ENCODE measurements around the gene PDE8A.

The PDE8A gene

DNA sequence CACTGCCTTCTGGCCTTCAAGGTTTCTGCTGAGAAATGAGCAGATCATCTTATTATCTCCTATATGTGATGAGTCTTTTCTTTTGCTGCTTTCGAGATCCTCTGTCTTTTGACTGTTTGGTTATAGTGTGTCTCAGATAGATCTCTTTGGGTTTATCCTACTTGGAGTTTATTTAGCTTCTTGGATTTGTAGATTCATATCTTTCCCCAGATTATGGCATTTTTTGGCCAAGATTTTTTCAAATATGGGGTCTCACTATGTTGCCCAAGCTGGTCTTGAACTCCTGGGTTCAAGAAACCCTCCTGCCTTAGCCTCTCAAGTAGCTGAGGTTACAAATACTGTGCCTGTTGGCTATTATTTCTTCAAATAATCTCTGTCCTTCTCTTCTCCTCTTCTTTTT, 150.3 kb downstream of the PDE8A start:
- H3K36me3 ChIP-seq (ENCODE audit: control insufficient read depth, insufficient read depth, low read length): peaks cover 24% of the 10 kb centered on the region
- no peaks in the 10 kb centered on the region for H3K4me1 ChIP-seq (ENCODE audit: control insufficient read depth, insufficient read depth, low read length, poor library complexity, severe bottlenecking)
- DNase-seq: no peak
- no peaks in the 10 kb centered on the region for H3K9me3 ChIP-seq (ENCODE audit: control insufficient read depth, low read length)
- no peaks in the 10 kb centered on the region for H3K27me3 ChIP-seq (replicated peaks; ENCODE audit: control insufficient read depth, insufficient read depth, low read length, poor library complexity, severe bottlenecking)
- H3K27ac ChIP-seq (ENCODE audit: insufficient read depth, low read length, poor library complexity, severe bottlenecking): no peak overlapping the region
- no peak overlapping the region for H3K4me3 ChIP-seq (ENCODE audit: insufficient read depth, low read depth, low read length, poor library complexity, severe bottlenecking)

GRCh38 chr15:85133709-85134108, 152.1 kb downstream of the PDE8A start:
- Histone ChIP-seq H3K9me3 (ENCODE audit: control insufficient read depth, low read length) (no peaks in the 10 kb centered on the region), H3K27ac (ENCODE audit: insufficient read depth, low read length, poor library complexity, severe bottlenecking) (no peak overlapping the region), H3K36me3 (ENCODE audit: control insufficient read depth, insufficient read depth, low read length) (peaks cover 35% of the 10 kb centered on the region), H3K4me3 (ENCODE audit: insufficient read depth, low read depth, low read length, poor library complexity, severe bottlenecking) (no peak overlapping the region), H3K4me1 (ENCODE audit: control insufficient read depth, insufficient read depth, low read length, poor library complexity, severe bottlenecking) (no peaks in the 10 kb centered on the region), H3K27me3 (replicated peaks; ENCODE audit: control insufficient read depth, insufficient read depth, low read length, poor library complexity, severe bottlenecking) (no peaks in the 10 kb centered on the region)
- DNase-seq: no peak

DNA sequence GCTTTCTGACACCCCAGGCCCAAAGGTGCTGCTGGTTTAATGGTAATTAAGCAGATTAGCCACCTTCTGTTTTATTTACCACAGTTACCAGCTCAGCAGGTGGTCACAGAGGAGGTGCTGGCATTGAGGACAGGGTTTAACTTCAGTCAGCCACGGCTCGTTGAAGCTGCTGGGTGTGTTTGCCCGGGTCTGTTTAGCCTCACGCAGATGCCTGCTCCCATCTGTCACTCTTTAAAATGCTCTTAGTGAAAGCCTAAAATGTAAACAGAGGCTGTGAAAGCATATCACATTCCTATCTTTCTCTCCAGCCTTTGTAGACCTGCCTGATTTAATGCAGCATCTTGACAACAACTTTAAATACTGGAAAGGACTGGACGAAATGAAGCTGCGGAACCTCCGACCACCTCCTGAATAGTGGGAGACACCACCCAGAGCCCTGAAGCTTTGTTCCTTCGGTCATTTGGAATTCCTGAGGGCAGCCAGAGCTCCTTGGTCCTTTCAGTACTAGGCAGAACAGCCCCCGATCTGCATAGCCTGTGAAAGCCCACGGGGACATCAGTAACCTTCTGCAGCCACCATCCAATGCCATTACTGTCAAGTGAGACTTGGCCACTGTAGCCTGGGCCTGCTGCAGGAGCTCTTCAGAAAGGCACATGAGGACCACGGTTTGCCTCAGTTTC, 156.0 kb downstream of the PDE8A start:
- no peak for DNase-seq
- H3K27ac ChIP-seq (ENCODE audit: insufficient read depth, low read length, poor library complexity, severe bottlenecking): no peak overlapping the region
- no peaks in the 10 kb centered on the region for H3K27me3 ChIP-seq (replicated peaks; ENCODE audit: control insufficient read depth, insufficient read depth, low read length, poor library complexity, severe bottlenecking)
- H3K4me3 ChIP-seq (ENCODE audit: insufficient read depth, low read depth, low read length, poor library complexity, severe bottlenecking): no peak overlapping the region
- H3K4me1 ChIP-seq (ENCODE audit: control insufficient read depth, insufficient read depth, low read length, poor library complexity, severe bottlenecking): no peaks in the 10 kb centered on the region
- peaks cover 44% of the 10 kb centered on the region for H3K36me3 ChIP-seq (ENCODE audit: control insufficient read depth, insufficient read depth, low read length)
- no peaks in the 10 kb centered on the region for H3K9me3 ChIP-seq (ENCODE audit: control insufficient read depth, low read length)

DNA sequence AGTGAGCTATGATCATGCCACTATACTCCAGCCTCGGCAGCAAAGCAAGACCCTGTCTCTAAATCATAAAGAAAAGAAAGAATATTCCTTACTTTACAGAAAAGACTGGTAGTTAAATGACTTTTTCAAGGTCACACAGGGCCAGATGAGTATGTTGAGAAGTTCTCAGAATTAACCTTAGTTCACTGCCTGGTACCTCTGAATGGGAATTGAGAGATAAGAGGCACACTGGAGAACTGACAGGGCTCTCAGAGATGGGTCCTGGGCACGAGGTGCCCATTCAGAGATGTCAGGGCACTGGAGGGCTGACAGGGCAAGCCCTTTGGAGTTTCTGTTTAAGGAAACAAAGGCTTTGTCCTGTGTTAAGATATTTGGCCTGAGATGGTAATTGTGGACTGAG, 157.7 kb downstream of the PDE8A start:
- Histone ChIP-seq H3K9me3 (ENCODE audit: control insufficient read depth, low read length) (no peaks in the 10 kb centered on the region), H3K27ac (ENCODE audit: insufficient read depth, low read length, poor library complexity, severe bottlenecking) (no peak overlapping the region), H3K4me3 (ENCODE audit: insufficient read depth, low read depth, low read length, poor library complexity, severe bottlenecking) (no peak overlapping the region), H3K27me3 (replicated peaks; ENCODE audit: control insufficient read depth, insufficient read depth, low read length, poor library complexity, severe bottlenecking) (no peaks in the 10 kb centered on the region), H3K36me3 (ENCODE audit: control insufficient read depth, insufficient read depth, low read length) (peaks cover 43% of the 10 kb centered on the region), H3K4me1 (ENCODE audit: control insufficient read depth, insufficient read depth, low read length, poor library complexity, severe bottlenecking) (no peaks in the 10 kb centered on the region)
- no peak for DNase-seq

GRCh38 chr15:85141726-85142125, 160.1 kb downstream of the PDE8A start:
- Histone ChIP-seq H3K4me3 (ENCODE audit: insufficient read depth, low read depth, low read length, poor library complexity, severe bottlenecking) (no peak overlapping the region), H3K9me3 (ENCODE audit: control insufficient read depth, low read length) (no peaks in the 10 kb centered on the region), H3K27me3 (replicated peaks; ENCODE audit: control insufficient read depth, insufficient read depth, low read length, poor library complexity, severe bottlenecking) (no peaks in the 10 kb centered on the region), H3K4me1 (ENCODE audit: control insufficient read depth, insufficient read depth, low read length, poor library complexity, severe bottlenecking) (no peaks in the 10 kb centered on the region), H3K27ac (ENCODE audit: insufficient read depth, low read length, poor library complexity, severe bottlenecking) (no peak overlapping the region), H3K36me3 (ENCODE audit: control insufficient read depth, insufficient read depth, low read length) (peaks cover 26% of the 10 kb centered on the region)
- no peak for DNase-seq

DNA sequence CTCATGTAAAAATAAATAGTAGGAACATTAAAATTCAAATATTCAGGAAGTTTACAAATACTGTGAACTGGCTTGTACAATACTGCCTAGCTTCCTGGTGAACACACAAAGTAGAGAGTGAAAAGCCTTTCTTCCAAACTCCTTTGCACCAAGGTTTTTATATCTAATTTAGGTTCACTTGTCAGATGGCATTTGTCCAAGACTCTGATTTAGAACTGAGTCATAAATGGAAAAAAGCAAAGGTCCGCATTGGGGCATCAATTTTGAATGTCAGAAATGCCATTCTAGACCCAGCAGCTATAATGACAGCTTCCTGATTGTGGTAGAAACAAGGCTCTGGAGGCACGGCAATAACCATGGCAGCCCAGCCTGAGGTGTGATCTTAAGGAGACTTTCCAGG, 160.7 kb downstream of the PDE8A start:
- Histone ChIP-seq H3K4me1 (ENCODE audit: control insufficient read depth, insufficient read depth, low read length, poor library complexity, severe bottlenecking) (no peaks in the 10 kb centered on the region), H3K27ac (ENCODE audit: insufficient read depth, low read length, poor library complexity, severe bottlenecking) (no peak overlapping the region), H3K27me3 (replicated peaks; ENCODE audit: control insufficient read depth, insufficient read depth, low read length, poor library complexity, severe bottlenecking) (no peaks in the 10 kb centered on the region), H3K9me3 (ENCODE audit: control insufficient read depth, low read length) (no peaks in the 10 kb centered on the region), H3K36me3 (ENCODE audit: control insufficient read depth, insufficient read depth, low read length) (peaks cover 20% of the 10 kb centered on the region), H3K4me3 (ENCODE audit: insufficient read depth, low read depth, low read length, poor library complexity, severe bottlenecking) (no peak overlapping the region)
- DNase-seq: no peak

DNA sequence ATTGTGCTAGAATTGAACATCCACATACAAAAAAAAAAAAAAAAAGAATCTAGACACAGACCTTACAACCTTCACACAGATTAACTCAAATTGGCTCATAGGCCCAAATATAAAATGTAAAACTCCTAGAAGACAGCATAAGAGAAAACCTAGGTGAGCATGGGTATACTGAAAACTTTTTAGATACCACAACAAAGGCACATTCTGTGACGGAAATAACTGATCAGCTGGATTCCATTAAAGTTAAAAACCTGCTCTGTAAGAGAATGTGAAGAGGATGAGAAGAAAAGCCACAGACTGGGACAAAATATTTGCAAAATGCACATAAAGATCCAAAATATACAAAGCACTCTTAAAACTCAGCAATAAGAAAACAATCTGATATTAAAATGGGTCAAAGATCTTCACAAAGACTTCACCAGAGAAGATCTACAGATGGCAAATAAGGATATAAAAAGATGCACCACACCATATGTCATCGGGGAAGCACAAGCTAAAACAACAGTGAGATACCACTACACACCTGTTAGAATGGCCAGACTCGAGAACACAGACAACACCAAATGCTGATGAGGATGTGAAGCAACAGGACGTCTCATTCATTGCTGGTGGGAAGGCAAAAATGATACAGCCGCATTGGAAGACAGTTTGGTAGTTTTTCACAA, 167.9 kb downstream of the PDE8A start:
- Histone ChIP-seq H3K4me3 (ENCODE audit: insufficient read depth, low read depth, low read length, poor library complexity, severe bottlenecking) (no peak overlapping the region), H3K27me3 (replicated peaks; ENCODE audit: control insufficient read depth, insufficient read depth, low read length, poor library complexity, severe bottlenecking) (no peaks in the 10 kb centered on the region), H3K27ac (ENCODE audit: insufficient read depth, low read length, poor library complexity, severe bottlenecking) (no peak overlapping the region), H3K4me1 (ENCODE audit: control insufficient read depth, insufficient read depth, low read length, poor library complexity, severe bottlenecking) (no peaks in the 10 kb centered on the region), H3K9me3 (ENCODE audit: control insufficient read depth, low read length) (no peaks in the 10 kb centered on the region), H3K36me3 (ENCODE audit: control insufficient read depth, insufficient read depth, low read length) (no peaks in the 10 kb centered on the region)
- DNase-seq: no peak

- no peak overlapping the region for H3K4me3 ChIP-seq (ENCODE audit: insufficient read depth, low read depth, low read length, poor library complexity, severe bottlenecking)
- no peaks in the 10 kb centered on the region for H3K36me3 ChIP-seq (ENCODE audit: control insufficient read depth, insufficient read depth, low read length)
- no peaks in the 10 kb centered on the region for H3K9me3 ChIP-seq (ENCODE audit: control insufficient read depth, low read length)
- no peak overlapping the region for H3K27ac ChIP-seq (ENCODE audit: insufficient read depth, low read length, poor library complexity, severe bottlenecking)
- DNase-seq: no peak
- no peaks in the 10 kb centered on the region for H3K4me1 ChIP-seq (ENCODE audit: control insufficient read depth, insufficient read depth, low read length, poor library complexity, severe bottlenecking)
- no peaks in the 10 kb centered on the region for H3K27me3 ChIP-seq (replicated peaks; ENCODE audit: control insufficient read depth, insufficient read depth, low read length, poor library complexity, severe bottlenecking)
These were observed 168.4 kb downstream of the PDE8A start for GRCh38 chr15:85150130-85150480.

GRCh38 chr15:85151145-85151544, 169.5 kb downstream of the PDE8A start:
- H3K36me3 ChIP-seq (ENCODE audit: control insufficient read depth, insufficient read depth, low read length): no peaks in the 10 kb centered on the region
- H3K9me3 ChIP-seq (ENCODE audit: control insufficient read depth, low read length): no peaks in the 10 kb centered on the region
- DNase-seq: no peak
- no peak overlapping the region for H3K4me3 ChIP-seq (ENCODE audit: insufficient read depth, low read depth, low read length, poor library complexity, severe bottlenecking)
- H3K4me1 ChIP-seq (ENCODE audit: control insufficient read depth, insufficient read depth, low read length, poor library complexity, severe bottlenecking): no peaks in the 10 kb centered on the region
- no peak overlapping the region for H3K27ac ChIP-seq (ENCODE audit: insufficient read depth, low read length, poor library complexity, severe bottlenecking)
- H3K27me3 ChIP-seq (replicated peaks; ENCODE audit: control insufficient read depth, insufficient read depth, low read length, poor library complexity, severe bottlenecking): no peaks in the 10 kb centered on the region

DNA sequence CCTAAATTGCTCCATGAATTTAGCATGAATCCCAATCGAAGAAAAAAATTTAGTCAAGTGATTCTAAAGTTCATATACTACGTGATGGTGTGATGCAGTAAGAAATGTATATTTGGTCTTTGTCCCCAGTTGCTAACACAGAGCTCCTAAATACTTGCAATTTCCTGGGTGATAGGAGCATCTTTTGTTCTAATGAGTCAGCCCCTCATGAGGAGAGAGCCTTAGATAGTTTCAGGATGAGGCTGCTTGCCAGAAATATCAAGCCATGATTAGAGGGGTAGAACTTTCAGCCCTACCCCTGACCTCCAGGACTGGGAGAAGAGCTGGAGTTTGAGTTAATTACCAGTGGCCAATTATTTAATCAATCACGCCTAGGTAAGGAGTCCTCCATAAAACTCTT, 170.2 kb downstream of the PDE8A start:
- H3K4me1 ChIP-seq (ENCODE audit: control insufficient read depth, insufficient read depth, low read length, poor library complexity, severe bottlenecking): no peaks in the 10 kb centered on the region
- no peak overlapping the region for H3K4me3 ChIP-seq (ENCODE audit: insufficient read depth, low read depth, low read length, poor library complexity, severe bottlenecking)
- H3K36me3 ChIP-seq (ENCODE audit: control insufficient read depth, insufficient read depth, low read length): no peaks in the 10 kb centered on the region
- DNase-seq: no peak
- H3K27ac ChIP-seq (ENCODE audit: insufficient read depth, low read length, poor library complexity, severe bottlenecking): no peak overlapping the region
- H3K27me3 ChIP-seq (replicated peaks; ENCODE audit: control insufficient read depth, insufficient read depth, low read length, poor library complexity, severe bottlenecking): no peaks in the 10 kb centered on the region
- no peaks in the 10 kb centered on the region for H3K9me3 ChIP-seq (ENCODE audit: control insufficient read depth, low read length)

All from effector memory CD4-positive, alpha-beta T cell (primary cell).